ENCODE measurements around the gene CD47.

The CD47 gene

GRCh38 chr3:108046247-108046646 is 44.6 kb downstream of the CD47 start:
- no peak for DNase-seq

DNA sequence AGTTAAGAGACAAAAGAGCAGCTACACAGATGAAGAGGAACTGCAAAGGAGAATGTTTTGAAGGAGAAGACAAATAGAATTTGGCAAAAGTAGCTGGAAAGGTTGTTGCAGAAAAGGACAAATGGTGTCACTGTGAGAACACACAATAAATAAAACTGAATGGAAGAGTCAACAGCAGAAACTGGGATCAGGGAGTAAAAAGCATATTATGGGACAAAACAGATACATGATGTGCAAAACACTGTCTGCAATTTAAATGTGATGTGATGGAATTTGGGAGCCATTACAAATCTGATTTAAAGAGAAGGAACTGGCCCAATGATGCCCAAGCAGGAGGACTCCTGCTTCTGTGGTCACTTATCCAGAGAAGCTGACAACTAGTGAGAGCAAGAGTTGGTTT is 46.1 kb downstream of the CD47 start:
- DNase-seq = no peak

- DNase-seq = no peak
These were observed 48.5 kb downstream of the CD47 start for GRCh38 chr3:108042300-108042699.

GRCh38 chr3:108041253-108041652 is 49.6 kb downstream of the CD47 start:
- no peak for DNase-seq

GRCh38 chr3:108037770-108038169 is 53.1 kb downstream of the CD47 start:
- DNase-seq = no peak

- DNase-seq = no peak
These were observed 53.7 kb downstream of the CD47 start for GRCh38 chr3:108036984-108037741.

- no peak for DNase-seq
These were observed 54.4 kb downstream of the CD47 start for GRCh38 chr3:108036401-108036800.

DNA sequence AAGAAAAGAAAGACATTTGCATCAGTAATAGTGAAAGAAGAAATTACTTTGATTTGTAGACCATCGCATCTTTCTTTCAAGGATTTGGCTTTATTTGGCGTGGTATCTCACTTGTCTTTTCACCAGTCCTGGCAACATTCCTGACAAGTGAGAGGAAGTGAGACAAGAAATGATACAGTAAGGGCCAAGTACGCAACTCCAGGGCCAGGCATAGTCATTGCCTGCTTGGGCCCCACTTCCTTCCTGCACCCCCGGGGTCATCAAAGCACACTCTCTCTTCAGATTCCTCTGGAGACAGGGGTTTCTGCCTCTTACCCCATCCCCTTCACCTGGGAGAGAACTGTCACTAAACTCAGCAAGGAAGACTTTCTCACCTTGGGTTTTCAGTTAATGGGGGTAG is 55.1 kb downstream of the CD47 start:
- no peak for DNase-seq

DNA sequence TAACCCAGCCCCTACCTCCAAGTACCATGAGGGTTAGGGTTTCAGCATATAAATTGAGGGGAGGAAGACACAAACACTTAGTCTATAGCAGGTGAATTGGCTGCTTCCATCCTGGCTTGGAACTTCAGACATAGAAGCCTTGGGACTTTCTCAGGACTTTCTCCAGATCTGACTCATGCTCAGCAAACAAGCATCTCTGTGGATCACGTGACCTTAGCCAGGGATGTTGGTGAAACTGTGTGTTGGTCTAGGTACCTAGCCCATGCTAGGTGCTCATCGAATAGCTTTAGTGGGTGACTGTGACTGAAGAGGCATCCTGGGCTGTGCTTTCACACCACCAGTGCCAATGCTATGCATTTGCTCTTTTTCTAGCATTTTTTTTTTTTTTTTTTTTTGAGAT is 58.9 kb downstream of the CD47 start:
- no peak for DNase-seq

- DNase-seq = no peak
These were observed 59.9 kb downstream of the CD47 start for GRCh38 chr3:108030960-108031359.

DNA sequence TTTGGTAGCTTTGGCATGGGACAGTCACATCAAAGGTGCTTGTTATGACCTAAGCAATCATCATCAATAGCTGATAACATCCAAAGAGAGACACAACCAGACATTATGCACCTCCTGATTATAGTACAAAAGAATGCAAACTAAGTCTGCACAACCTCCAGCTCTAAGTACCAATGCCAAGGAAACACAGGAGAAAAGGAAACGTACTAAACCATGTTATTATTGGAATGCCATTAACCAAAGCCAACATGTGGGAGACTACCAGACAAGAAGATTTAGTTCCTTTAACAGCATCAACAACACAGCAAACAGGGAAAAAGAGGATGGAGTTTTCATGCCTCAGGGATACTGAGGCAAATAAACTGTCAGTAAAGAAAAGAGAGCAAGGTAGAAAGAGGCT is 61.4 kb downstream of the CD47 start:
- no peak for DNase-seq

- DNase-seq = no peak
These were observed 61.9 kb downstream of the CD47 start for GRCh38 chr3:108028896-108029295.

DNA sequence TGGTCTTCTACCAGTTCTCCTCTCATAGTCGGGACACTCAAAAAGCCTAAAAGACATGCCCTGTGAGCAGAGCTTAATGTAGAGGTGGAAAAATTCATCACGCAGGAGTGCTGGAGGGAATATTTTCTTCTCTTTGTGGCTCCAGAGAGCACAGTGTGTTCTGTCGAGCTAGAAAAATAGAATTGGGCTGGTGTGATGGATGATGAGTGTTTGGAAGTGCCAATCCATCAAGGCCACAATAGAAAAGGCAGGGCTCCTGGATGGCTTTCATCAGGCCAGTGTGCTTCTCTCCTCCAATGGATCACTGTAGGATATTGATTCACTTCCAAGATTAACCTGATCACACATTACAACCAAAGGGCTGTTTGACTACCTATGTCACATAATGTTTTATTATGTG is 65.7 kb downstream of the CD47 start:
- no peak for DNase-seq

- DNase-seq = no peak
These were observed 66.5 kb downstream of the CD47 start for GRCh38 chr3:108024146-108024850.

- no peak for DNase-seq
These were observed 68.3 kb downstream of the CD47 start for GRCh38 chr3:108022256-108023150.

GRCh38 chr3:108021533-108021932 is 69.3 kb downstream of the CD47 start:
- no peak for DNase-seq

DNA sequence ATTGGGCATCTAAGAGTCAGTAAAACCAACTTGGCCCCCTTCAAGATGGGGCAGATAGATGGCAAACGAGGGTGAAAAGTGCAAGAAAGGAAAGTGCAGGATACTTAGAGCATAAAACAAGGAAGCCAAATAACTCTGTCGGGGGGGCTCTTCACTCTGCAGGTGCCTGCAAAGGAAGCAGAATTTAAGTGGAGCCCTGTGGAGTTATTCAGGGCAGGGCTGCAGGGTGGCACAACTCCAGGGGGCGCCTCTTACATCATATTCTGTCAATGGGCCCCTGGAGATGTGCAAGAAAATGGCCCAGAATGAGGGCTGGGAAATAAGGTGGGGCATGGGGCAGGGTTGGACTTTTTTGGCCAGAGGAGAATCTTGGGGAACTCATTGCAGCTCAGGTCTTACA is 69.7 kb downstream of the CD47 start:
- no peak for DNase-seq

- DNase-seq = no peak
These were observed 72.3 kb downstream of the CD47 start for GRCh38 chr3:108018552-108018951.

DNA sequence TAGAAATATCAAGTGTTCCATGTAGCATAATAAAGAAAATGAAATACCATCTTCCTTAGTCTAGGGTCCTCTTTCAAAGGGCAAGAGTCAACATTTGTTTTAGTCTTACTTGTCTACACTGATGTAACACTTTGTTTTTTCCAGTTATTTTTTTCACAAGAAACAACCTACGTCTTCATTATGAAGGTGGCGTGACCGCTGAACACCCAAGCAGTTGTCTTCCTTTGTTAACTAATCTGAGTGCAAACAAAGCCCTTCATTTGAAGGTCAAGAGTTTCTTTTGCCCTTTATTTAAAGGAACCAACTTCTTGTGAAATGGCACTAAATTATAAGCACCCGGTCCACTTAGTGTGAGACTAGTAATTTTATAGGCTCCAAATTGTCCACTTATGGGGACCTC is 73.2 kb downstream of the CD47 start:
- no peak for DNase-seq

DNA sequence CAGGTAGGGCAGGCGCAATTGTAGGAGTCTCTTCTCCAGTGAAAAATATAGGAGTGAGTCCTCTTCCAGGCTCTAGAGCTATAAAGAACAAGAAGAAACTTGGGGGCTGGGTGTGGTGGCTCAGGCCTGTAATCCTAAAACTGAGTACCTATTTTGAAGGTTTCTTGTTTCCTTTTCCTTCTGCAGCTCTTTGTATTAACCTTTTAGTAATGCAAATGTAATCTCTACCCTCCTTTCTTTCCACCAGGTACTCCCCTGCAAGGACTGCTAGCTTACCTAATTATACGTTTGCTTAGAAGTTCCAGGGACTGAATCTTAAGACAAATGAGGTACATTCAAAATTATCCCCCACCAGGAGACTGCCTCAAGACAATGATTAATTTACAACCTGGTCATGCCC is 75.9 kb downstream of the CD47 start:
- DNase-seq = no peak

GRCh38 chr3:108013141-108014055 is 77.4 kb downstream of the CD47 start:
- no peak for DNase-seq

GRCh38 chr3:108012304-108012703 is 78.5 kb downstream of the CD47 start:
- no peak for DNase-seq

GRCh38 chr3:108011616-108012015 is 79.2 kb downstream of the CD47 start:
- no peak for DNase-seq
